Activated CD8-positive, alpha-beta T cell treated with anti-CD3 and anti-CD28 coated beads for 36 hours (primary cell): ENCODE results near the gene PDE9A. TPM values are rescaled to one million over a fixed set of nuclear protein-coding genes. Genes with fewer than 3 reads are reported as not detected.

Experiments used
- ATAC-seq: fragments of 200-7000 bp; cut with Tn5 transposase; one replicate; pipeline ENCODE4 v1.10.0; 2021; ENCODE audit warnings: mild to moderate bottlenecking, moderate library complexity
- CTCF ChIA-PET: fragments of 350-600 bp; sonication (Branson Sonifier 250); formaldehyde crosslinking; loops from one replicate; lab custom pipeline; 2021; ENCODE audit warnings: antibody characterized with exemption; lab: Charles Lee
- POLR2A ChIA-PET: fragments of 350-600 bp; sonication (Branson Sonifier 250); formaldehyde crosslinking; loops from one replicate; lab custom pipeline; 2021; ENCODE audit warnings: antibody characterized with exemption; lab: Charles Lee
- DNase-seq: peaks from one replicate; pipeline ENCODE4 v3.0.0-alpha.2; 2020
- H3K27ac Mint-ChIP-seq: one replicate; pipeline ENCODE4 v1.8.0; 2021; ENCODE audit warnings: mild to moderate bottlenecking, mixed read lengths
- H3K27me3 Mint-ChIP-seq: one replicate; pipeline ENCODE4 v1.8.0; 2021; ENCODE audit warnings: mixed read lengths
- H3K36me3 Mint-ChIP-seq: one replicate; pipeline ENCODE4 v1.8.0; 2021; ENCODE audit warnings: low read depth, mixed read lengths
- H3K4me1 Mint-ChIP-seq: one replicate; pipeline ENCODE4 v1.8.0; 2021; ENCODE audit warnings: low read depth, mixed read lengths
- H3K4me3 Mint-ChIP-seq: one replicate; pipeline ENCODE4 v1.8.0; 2021; ENCODE audit warnings: mild to moderate bottlenecking, moderate library complexity, mixed read lengths
- H3K9me3 Mint-ChIP-seq: one replicate; pipeline ENCODE4 v1.8.0; 2021; ENCODE audit warnings: mixed read lengths
- intact Hi-C: fragments of 100-400 bp; cut with micrococcal nuclease; formaldehyde crosslinking; loops from one replicate; pipeline ENCODE4 v1.10.0; 2022
- total RNA-seq, 2 experiments: library from RNA; stranded (reverse); gene quantifications; one replicate each; pipeline ENCODE4 v1.2.3, GENCODE V29; 2021
- TF ChIP-seq, protein P1 (sequence below): fragments of 200-600 bp; IDR thresholded peaks from one replicate; pipeline ENCODE4 v1.8.0; 2022; ENCODE audit warnings: antibody characterized with exemption, mild to moderate bottlenecking

Gene PDE9A
- total RNA-seq, 2 experiments from 2014 or later, result 11.1 to 11.5 TPM

DNA sequence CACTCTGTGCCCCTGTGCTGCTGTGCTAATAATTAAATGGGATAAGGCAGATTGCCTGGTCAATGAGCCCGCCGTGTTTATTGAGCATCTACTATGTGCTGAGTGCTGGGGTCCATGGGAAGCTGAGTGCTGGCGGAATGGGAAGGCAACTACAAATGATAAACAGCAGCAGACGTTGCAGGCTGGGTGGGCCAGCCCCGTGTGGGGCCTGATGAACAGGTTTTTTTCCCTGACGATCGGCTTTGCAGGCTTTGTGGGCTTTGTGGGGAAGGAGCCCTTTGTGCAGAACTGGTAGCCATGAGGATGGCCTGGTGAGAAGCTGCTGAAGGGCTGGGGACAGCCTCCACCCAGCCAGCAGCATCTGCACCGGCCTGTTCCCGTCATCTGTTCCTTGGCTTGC, 3.5 kb downstream of the PDE9A start:
- Mint-ChIP-seq H3K4me3 (no peak overlapping the region), H3K27ac (no peak overlapping the region), H3K36me3 (no peaks in the 10 kb centered on the region), H3K27me3 (no peaks in the 10 kb centered on the region), H3K9me3 (no peaks in the 10 kb centered on the region), H3K4me1 (peaks cover 23% of the 10 kb centered on the region)
- ATAC-seq (no peak), DNase-seq (no peak)
- intact Hi-C loops, result no loop called here
- TF ChIP-seq, protein P1, sequence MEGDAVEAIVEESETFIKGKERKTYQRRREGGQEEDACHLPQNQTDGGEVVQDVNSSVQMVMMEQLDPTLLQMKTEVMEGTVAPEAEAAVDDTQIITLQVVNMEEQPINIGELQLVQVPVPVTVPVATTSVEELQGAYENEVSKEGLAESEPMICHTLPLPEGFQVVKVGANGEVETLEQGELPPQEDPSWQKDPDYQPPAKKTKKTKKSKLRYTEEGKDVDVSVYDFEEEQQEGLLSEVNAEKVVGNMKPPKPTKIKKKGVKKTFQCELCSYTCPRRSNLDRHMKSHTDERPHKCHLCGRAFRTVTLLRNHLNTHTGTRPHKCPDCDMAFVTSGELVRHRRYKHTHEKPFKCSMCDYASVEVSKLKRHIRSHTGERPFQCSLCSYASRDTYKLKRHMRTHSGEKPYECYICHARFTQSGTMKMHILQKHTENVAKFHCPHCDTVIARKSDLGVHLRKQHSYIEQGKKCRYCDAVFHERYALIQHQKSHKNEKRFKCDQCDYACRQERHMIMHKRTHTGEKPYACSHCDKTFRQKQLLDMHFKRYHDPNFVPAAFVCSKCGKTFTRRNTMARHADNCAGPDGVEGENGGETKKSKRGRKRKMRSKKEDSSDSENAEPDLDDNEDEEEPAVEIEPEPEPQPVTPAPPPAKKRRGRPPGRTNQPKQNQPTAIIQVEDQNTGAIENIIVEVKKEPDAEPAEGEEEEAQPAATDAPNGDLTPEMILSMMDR, result no peak
- ChIA-PET POLR2A (no interaction called here), CTCF (interaction anchor here (1.2 kb wide), 1 partner anchor 161 kb away, joined by 3 read pairs; no protein-coding TSS in a partner anchor)

DNA sequence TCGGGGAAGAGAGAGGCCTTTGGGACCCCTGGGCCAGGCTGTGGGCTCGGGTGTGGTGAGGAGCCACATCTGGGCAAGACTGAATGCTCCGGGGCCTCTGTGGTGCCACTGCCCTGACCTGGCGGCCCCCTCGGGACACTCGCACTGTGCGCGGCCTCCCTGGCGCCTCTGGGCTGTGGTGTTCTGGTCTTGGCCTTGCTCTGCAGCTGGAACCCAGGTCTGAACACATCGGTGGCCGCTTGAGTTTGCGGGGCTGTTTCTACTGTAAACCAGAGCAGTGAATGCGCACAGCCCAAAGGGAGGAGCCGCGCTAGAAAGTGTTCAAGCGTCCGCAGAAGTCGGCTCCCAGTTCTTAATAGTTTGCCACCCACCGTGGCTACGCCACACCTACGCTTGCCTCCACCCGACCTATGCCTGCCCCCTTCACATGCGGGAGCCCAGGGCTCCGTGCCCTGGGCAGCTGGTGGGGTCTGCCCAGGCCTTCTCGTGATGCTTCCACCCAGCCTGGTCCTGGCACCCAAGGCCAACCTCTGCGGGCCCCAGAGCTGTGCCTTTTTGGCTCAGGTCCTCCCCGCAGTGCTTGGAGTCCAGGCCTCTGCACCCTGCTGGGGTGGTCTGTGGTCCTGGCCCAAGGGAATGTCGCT, 4.4 kb downstream of the PDE9A start:
- Mint-ChIP-seq H3K27ac (no peak overlapping the region), H3K4me3 (no peak overlapping the region), H3K27me3 (no peaks in the 10 kb centered on the region), H3K4me1 (peaks cover 23% of the 10 kb centered on the region), H3K36me3 (no peaks in the 10 kb centered on the region), H3K9me3 (no peaks in the 10 kb centered on the region)
- CTCF ChIA-PET, result interaction anchor here (1.2 kb wide), 1 partner anchor 160 kb away, joined by 3 read pairs; no protein-coding TSS in a partner anchor
- ATAC-seq (no peak), DNase-seq (no peak)
- intact Hi-C loops, result no loop called here
- POLR2A ChIA-PET, result no interaction called here
- TF ChIP-seq, protein P1, result no peak

GRCh38 chr21:42658320-42659105, 5.1 kb downstream of the PDE9A start:
- TF ChIP-seq, protein P1, result no peak
- ChIA-PET CTCF (no interaction called here), POLR2A (interaction anchor here (1.0 kb wide), 1 partner anchor 26 kb away, joined by 3 read pairs; no protein-coding TSS in a partner anchor)
- no peak for ATAC-seq
- H3K27ac Mint-ChIP-seq, result no peak overlapping the region
- no peak overlapping the region for H3K4me3 Mint-ChIP-seq
- intact Hi-C loops, result no loop called here
- no peaks in the 10 kb centered on the region for H3K36me3 Mint-ChIP-seq
- peaks cover 23% of the 10 kb centered on the region for H3K4me1 Mint-ChIP-seq
- DNase-seq, result no peak
- no peaks in the 10 kb centered on the region for H3K27me3 Mint-ChIP-seq
- H3K9me3 Mint-ChIP-seq, result no peaks in the 10 kb centered on the region

- Mint-ChIP-seq H3K27ac (no peak overlapping the region), H3K4me1 (peaks cover 19% of the 10 kb centered on the region), H3K9me3 (no peaks in the 10 kb centered on the region), H3K27me3 (no peaks in the 10 kb centered on the region), H3K36me3 (no peaks in the 10 kb centered on the region), H3K4me3 (no peak overlapping the region)
- CTCF ChIA-PET, result no interaction called here
- TF ChIP-seq, protein P1, result no peak
- DNase-seq, result no peak
- ATAC-seq, result no peak
- intact Hi-C loops, result no loop called here
- POLR2A ChIA-PET, result interaction anchor here (1.0 kb wide), 1 partner anchor 25 kb away, joined by 3 read pairs; no protein-coding TSS in a partner anchor
Measured at GRCh38 chr21:42659416-42660117, 6.1 kb downstream of the PDE9A start.
